ENCODE results near the gene POLR1D. TPM values are rescaled to one million over a fixed set of nuclear protein-coding genes. Genes with fewer than 3 reads are reported as not detected.

Gene POLR1D
- polyA plus RNA-seq, 1 donor (not counting 4 experiments of a cell fraction or from before 2014, with no cell fraction given): 235 TPM

GRCh38 chr13:27578121-27579030, 43.3 kb upstream of the POLR1D start:
- Histone ChIP-seq H3K4me1 (ENCODE audit: control insufficient read depth, extremely low read depth, insufficient read depth, low read length) (peaks cover 14% of the 10 kb centered on the region), H3K36me3 (ENCODE audit: control insufficient read depth in 2 of 2, extremely low read depth in 1 of 2, insufficient read depth in 2 of 2, low read length in 2 of 2) (peaks cover 3 to 5% of the 10 kb centered on the region in 2 experiments), H4K20me1 (ENCODE audit: control insufficient read depth, extremely low read depth, insufficient read depth, low read length) (peaks cover 3% of the 10 kb centered on the region), H3K27ac (ENCODE audit: control insufficient read depth, insufficient read depth, low read length) (peak overlapping the region; percentile 42), H3K9me3 (ENCODE audit: control insufficient read depth, low read depth, low read length) (no peaks in the 10 kb centered on the region), H3K27me3 (ENCODE audit: control insufficient read depth, extremely low read depth, insufficient read depth, low read length) (no peaks in the 10 kb centered on the region), H3K79me2 (ENCODE audit: control insufficient read depth, insufficient read depth, low read length) (peaks cover 42% of the 10 kb centered on the region), H3K4me3 (ENCODE audit: control insufficient read depth in 2 of 3, extremely low read depth in 1 of 3, insufficient read depth in 2 of 3, low read depth in 1 of 3, low read length in 3 of 3) (no peak overlapping the region), H2AFZ (ENCODE audit: control insufficient read depth, low read length) (no peak overlapping the region), H3K4me2 (ENCODE audit: control insufficient read depth, extremely low read depth, insufficient read depth, low read depth, low read length) (no peak overlapping the region), H3K9ac (ENCODE audit: control insufficient read depth, extremely low read depth, insufficient read depth, low read length) (no peak overlapping the region), H3K9me1 (ENCODE audit: control insufficient read depth, extremely low read depth, insufficient read depth, low read length) (peaks cover 4% of the 10 kb centered on the region)
- TF ChIP-seq CTCF (optimal IDR thresholded peaks at IDR 0.05 in 1 of 3, IDR thresholded peaks at IDR 0.05 in 1 of 3, conservative IDR thresholded peaks at IDR 0.05 in 1 of 3; ENCODE audit: extremely low read depth in 1 of 3, insufficient read depth in 2 of 3, low read length in 3 of 3) (no peak), EZH2 (IDR thresholded peaks at IDR 0.05; ENCODE audit: low read length) (no peak)
- DNase-seq (ENCODE audit: low read depth, low spot score) (no peak), FAIRE-seq (peak; percentile 73)
- dilution Hi-C loops (cut with MboI; ENCODE audit: extremely low pct_ligation_motif_present, low sequenced_read_pairs): no loop called here

GRCh38 chr13:27583645-27584044, 38.0 kb upstream of the POLR1D start:
- no peak for FAIRE-seq

More at GRCh38 chr13:27583645-27584044, 38.0 kb upstream of the POLR1D start:
- H3K27me3 ChIP-seq (ENCODE audit: control insufficient read depth, extremely low read depth, insufficient read depth, low read length): no peaks in the 10 kb centered on the region
- peaks cover under 1% of the 10 kb centered on the region for H3K9me1 ChIP-seq (ENCODE audit: control insufficient read depth, extremely low read depth, insufficient read depth, low read length)
- DNase-seq (ENCODE audit: low read depth, low spot score): no peak
- H3K9ac ChIP-seq (ENCODE audit: control insufficient read depth, extremely low read depth, insufficient read depth, low read length): no peak overlapping the region
- dilution Hi-C loops (cut with MboI; ENCODE audit: extremely low pct_ligation_motif_present, low sequenced_read_pairs): no loop called here
- H3K79me2 ChIP-seq (ENCODE audit: control insufficient read depth, insufficient read depth, low read length): peaks cover 50% of the 10 kb centered on the region
- H3K9me3 ChIP-seq (ENCODE audit: control insufficient read depth, low read depth, low read length): no peaks in the 10 kb centered on the region
- TF ChIP-seq CTCF (optimal IDR thresholded peaks at IDR 0.05 in 1 of 3, IDR thresholded peaks at IDR 0.05 in 1 of 3, conservative IDR thresholded peaks at IDR 0.05 in 1 of 3; ENCODE audit: extremely low read depth in 1 of 3, insufficient read depth in 2 of 3, low read length in 3 of 3) (no peak), EZH2 (IDR thresholded peaks at IDR 0.05; ENCODE audit: low read length) (no peak)
- H3K4me1 ChIP-seq (ENCODE audit: control insufficient read depth, extremely low read depth, insufficient read depth, low read length): peaks cover 16% of the 10 kb centered on the region
- H4K20me1 ChIP-seq (ENCODE audit: control insufficient read depth, extremely low read depth, insufficient read depth, low read length): peaks cover under 1% of the 10 kb centered on the region
- H3K27ac ChIP-seq (ENCODE audit: control insufficient read depth, insufficient read depth, low read length): no peak overlapping the region
- H3K4me2 ChIP-seq (ENCODE audit: control insufficient read depth, extremely low read depth, insufficient read depth, low read depth, low read length): no peak overlapping the region
- H3K36me3 ChIP-seq (ENCODE audit: control insufficient read depth in 2 of 2, extremely low read depth in 1 of 2, insufficient read depth in 2 of 2, low read length in 2 of 2): peaks cover under 1 to 3% of the 10 kb centered on the region in 2 experiments
- H3K4me3 ChIP-seq (ENCODE audit: control insufficient read depth in 2 of 3, extremely low read depth in 1 of 3, insufficient read depth in 2 of 3, low read depth in 1 of 3, low read length in 3 of 3): no peak overlapping the region
- H2AFZ ChIP-seq (ENCODE audit: control insufficient read depth, low read length): no peak overlapping the region
